ENCODE data around the gene COG1. TPM values are rescaled to one million over a fixed set of nuclear protein-coding genes. Genes with fewer than 3 reads are reported as not detected.
A peak's percentile ranks its signal among the peaks of the same experiment; 100 is the strongest.

The COG1 gene
- total and polyA plus RNA-seq, 9 of the 15 experiments (the other 6 are each of a cell fraction or from before 2014, with no cell fraction given): 9.5 to 26.8 (median 12.9) TPM

GRCh38 chr17:73231395-73231794 lies 38.5 kb downstream of the COG1 start:
- Histone ChIP-seq H3K36me3 (ENCODE audit: control insufficient read depth, insufficient read depth, low read length) (peaks cover 33% of the 10 kb centered on the region), H3K4me1 (replicated peaks in 1 of 2; ENCODE audit: control insufficient read depth in 2 of 2, insufficient read depth in 2 of 2, low read length in 2 of 2) (peaks cover 19 to 35% of the 10 kb centered on the region in 2 experiments)
- TF ChIP-seq E2F3 (CRISPR knock-in tag; IDR thresholded peaks at IDR 0.05) (no peak), ZNF174 (CRISPR knock-in tag; IDR thresholded peaks at IDR 0.05) (no peak), HOXB6 (CRISPR knock-in tag; IDR thresholded peaks at IDR 0.05; ENCODE audit: borderline replicate concordance) (no peak), ILF3 (IDR thresholded peaks at IDR 0.05; ENCODE audit: borderline replicate concordance) (no peak), ZSCAN29 (IDR thresholded peaks at IDR 0.05) (0 out of 2 replicates have a peak, but pooled peaks have one; percentile 26), ZNF121 (CRISPR knock-in tag; conservative IDR thresholded peaks at IDR 0.05) (no peak), CXXC5 (CRISPR knock-in tag; IDR thresholded peaks at IDR 0.05) (peak; percentile 40), PKNOX1 (IDR thresholded peaks at IDR 0.05) (no peak), CEBPB (tag; IDR thresholded peaks at IDR 0.05) (no peak), SMARCA4 (IDR thresholded peaks at IDR 0.05) (peak; percentile 22), SFPQ (IDR thresholded peaks at IDR 0.05; ENCODE audit: low read depth, low read length) (no peak), XRCC5 (IDR thresholded peaks at IDR 0.05; ENCODE audit: low read depth, low read length) (no peak), ZNF511 (CRISPR knock-in tag; IDR thresholded peaks at IDR 0.05) (no peak), PRPF4 (IDR thresholded peaks at IDR 0.05; ENCODE audit: insufficient read depth, low read depth, low read length, poor library complexity, severe bottlenecking) (no peak), HDAC1 (IDR thresholded peaks at IDR 0.05) (no peak)

More at GRCh38 chr17:73231395-73231794, 38.5 kb downstream of the COG1 start:
- peak overlapping the region; percentile 97 for H3K4me2 ChIP-seq (ENCODE audit: insufficient read depth, low read length)
- peak overlapping the region; percentile 90 for H2AFZ ChIP-seq (ENCODE audit: low read depth, low read length)
- WGBS (ENCODE audit: insufficient coverage, low coverage, missing lambda C conversion rate): 0% methylated on average over 20 of the region's 20 CpGs
- ChIA-PET POLR2A (interaction anchor here (0.6 to 2.3 kb wide), 11 partner anchors 9 to 357 kb away, joined by 3 to 10 read pairs (median 4); partner anchors contain the start of gene COG1), CTCF (ENCODE audit: low intra/inter-chr PET ratio) (no interaction called here)
- H3K9ac ChIP-seq (ENCODE audit: insufficient read depth in 1 of 2, low read depth in 2 of 2, low read length in 2 of 2): peak overlapping the region; percentile 76 to 93
- H3K27ac ChIP-seq (ENCODE audit: extremely low read depth, low read depth, low read length): peak overlapping the region; percentile 89
- FAIRE-seq (no peak), ATAC-seq (peak; percentile 5; the same call in 2 of the 3 replicates), DNase-seq (ENCODE audit: extremely low read depth in 1 of 4, low spot score in 3 of 4) (peak in 2 of 4 experiments; percentile 50 to 63)
- BruUV-seq (replicated peaks): no TSS peak
- H3K27me3 ChIP-seq (ENCODE audit: control insufficient read depth in 2 of 2, insufficient read depth in 2 of 2, low read length in 2 of 2): no peaks in the 10 kb centered on the region
- H4K20me1 ChIP-seq (replicated peaks; ENCODE audit: control insufficient read depth, insufficient read depth, low read length): peaks cover 11% of the 10 kb centered on the region
- H3K79me2 ChIP-seq (ENCODE audit: control insufficient read depth, insufficient read depth, low read length): peaks cover 81% of the 10 kb centered on the region
- intact Hi-C loops (cut with micrococcal nuclease): no loop called here
- H3K9me1 ChIP-seq (ENCODE audit: control insufficient read depth, insufficient read depth, low read length): no peaks in the 10 kb centered on the region
- in situ Hi-C loops (cut with MboI): no loop called here
- H3K4me3 ChIP-seq: peak overlapping the region; percentile 95
- no peaks in the 10 kb centered on the region for H3K9me3 ChIP-seq (replicated peaks; ENCODE audit: control insufficient read depth, insufficient read depth, low read depth, low read length)

Measured in K562 (cell line).